Measurements from ENCODE around the gene GRHL1.

GRHL1 gene

GRCh38 chr2:10034333-10035052, 83.0 kb downstream of the GRHL1 start:
- Histone ChIP-seq H3K36me3 (ENCODE audit: control insufficient read depth, low read depth, low read length) (no peaks in the 10 kb centered on the region), H3K4me1 (ENCODE audit: control insufficient read depth, low read depth, low read length) (peaks cover 2% of the 10 kb centered on the region), H3K4me3 (ENCODE audit: low read length) (no peak overlapping the region), H3K9me3 (ENCODE audit: control insufficient read depth, low read depth, low read length) (no peaks in the 10 kb centered on the region), H3K9ac (ENCODE audit: low read length) (no peak overlapping the region), H3K27me3 (ENCODE audit: control insufficient read depth, insufficient read depth, low read length) (no peaks in the 10 kb centered on the region), H3K27ac (ENCODE audit: low read length) (no peak overlapping the region)

GRCh38 chr2:10035053-10035422, 83.5 kb downstream of the GRHL1 start:
- no peak overlapping the region for H3K27ac ChIP-seq (ENCODE audit: low read length)
- no peak overlapping the region for H3K4me3 ChIP-seq (ENCODE audit: low read length)
- no peaks in the 10 kb centered on the region for H3K4me1 ChIP-seq (ENCODE audit: control insufficient read depth, low read depth, low read length)
- no peaks in the 10 kb centered on the region for H3K27me3 ChIP-seq (ENCODE audit: control insufficient read depth, insufficient read depth, low read length)
- no peaks in the 10 kb centered on the region for H3K36me3 ChIP-seq (ENCODE audit: control insufficient read depth, low read depth, low read length)
- no peaks in the 10 kb centered on the region for H3K9me3 ChIP-seq (ENCODE audit: control insufficient read depth, low read depth, low read length)
- no peak overlapping the region for H3K9ac ChIP-seq (ENCODE audit: low read length)

- Histone ChIP-seq H3K4me1 (ENCODE audit: control insufficient read depth, low read depth, low read length) (no peaks in the 10 kb centered on the region), H3K9me3 (ENCODE audit: control insufficient read depth, low read depth, low read length) (no peaks in the 10 kb centered on the region), H3K9ac (ENCODE audit: low read length) (no peak overlapping the region), H3K36me3 (ENCODE audit: control insufficient read depth, low read depth, low read length) (no peaks in the 10 kb centered on the region), H3K4me3 (ENCODE audit: low read length) (no peak overlapping the region), H3K27ac (ENCODE audit: low read length) (no peak overlapping the region), H3K27me3 (ENCODE audit: control insufficient read depth, insufficient read depth, low read length) (peaks cover under 1% of the 10 kb centered on the region)
Measured at GRCh38 chr2:10035633-10036032, 84.1 kb downstream of the GRHL1 start.

- Histone ChIP-seq H3K27me3 (ENCODE audit: control insufficient read depth, insufficient read depth, low read length) (peaks cover 7% of the 10 kb centered on the region), H3K9me3 (ENCODE audit: control insufficient read depth, low read depth, low read length) (no peaks in the 10 kb centered on the region), H3K27ac (ENCODE audit: low read length) (no peak overlapping the region), H3K36me3 (ENCODE audit: control insufficient read depth, low read depth, low read length) (no peaks in the 10 kb centered on the region), H3K9ac (ENCODE audit: low read length) (no peak overlapping the region), H3K4me1 (ENCODE audit: control insufficient read depth, low read depth, low read length) (no peaks in the 10 kb centered on the region), H3K4me3 (ENCODE audit: low read length) (no peak overlapping the region)
Measured at GRCh38 chr2:10036095-10036884, 84.8 kb downstream of the GRHL1 start.

GRCh38 chr2:10038123-10038522, 86.6 kb downstream of the GRHL1 start:
- Histone ChIP-seq H3K4me1 (ENCODE audit: control insufficient read depth, low read depth, low read length) (peaks cover 6% of the 10 kb centered on the region), H3K4me3 (ENCODE audit: low read length) (no peak overlapping the region), H3K27ac (ENCODE audit: low read length) (no peak overlapping the region), H3K27me3 (ENCODE audit: control insufficient read depth, insufficient read depth, low read length) (peaks cover 23% of the 10 kb centered on the region), H3K9ac (ENCODE audit: low read length) (no peak overlapping the region), H3K36me3 (ENCODE audit: control insufficient read depth, low read depth, low read length) (no peaks in the 10 kb centered on the region), H3K9me3 (ENCODE audit: control insufficient read depth, low read depth, low read length) (no peaks in the 10 kb centered on the region)

- Histone ChIP-seq H3K9ac (ENCODE audit: low read length) (no peak overlapping the region), H3K27me3 (ENCODE audit: control insufficient read depth, insufficient read depth, low read length) (peaks cover 23% of the 10 kb centered on the region), H3K27ac (ENCODE audit: low read length) (no peak overlapping the region), H3K36me3 (ENCODE audit: control insufficient read depth, low read depth, low read length) (no peaks in the 10 kb centered on the region), H3K9me3 (ENCODE audit: control insufficient read depth, low read depth, low read length) (no peaks in the 10 kb centered on the region), H3K4me3 (ENCODE audit: low read length) (no peak overlapping the region), H3K4me1 (ENCODE audit: control insufficient read depth, low read depth, low read length) (peaks cover 6% of the 10 kb centered on the region)
Measured at GRCh38 chr2:10038716-10039115, 87.2 kb downstream of the GRHL1 start.

GRCh38 chr2:10039658-10040410, 88.3 kb downstream of the GRHL1 start:
- Histone ChIP-seq H3K27ac (ENCODE audit: low read length) (no peak overlapping the region), H3K36me3 (ENCODE audit: control insufficient read depth, low read depth, low read length) (no peaks in the 10 kb centered on the region), H3K4me3 (ENCODE audit: low read length) (no peak overlapping the region), H3K9ac (ENCODE audit: low read length) (no peak overlapping the region), H3K4me1 (ENCODE audit: control insufficient read depth, low read depth, low read length) (peaks cover 6% of the 10 kb centered on the region), H3K9me3 (ENCODE audit: control insufficient read depth, low read depth, low read length) (no peaks in the 10 kb centered on the region), H3K27me3 (ENCODE audit: control insufficient read depth, insufficient read depth, low read length) (peaks cover 28% of the 10 kb centered on the region)

GRCh38 chr2:10041711-10042110, 90.2 kb downstream of the GRHL1 start:
- no peak overlapping the region for H3K27ac ChIP-seq (ENCODE audit: low read length)
- no peaks in the 10 kb centered on the region for H3K36me3 ChIP-seq (ENCODE audit: control insufficient read depth, low read depth, low read length)
- peaks cover 6% of the 10 kb centered on the region for H3K4me1 ChIP-seq (ENCODE audit: control insufficient read depth, low read depth, low read length)
- H3K27me3 ChIP-seq (ENCODE audit: control insufficient read depth, insufficient read depth, low read length): peaks cover 28% of the 10 kb centered on the region
- H3K4me3 ChIP-seq (ENCODE audit: low read length): peak overlapping the region; percentile 64
- no peak overlapping the region for H3K9ac ChIP-seq (ENCODE audit: low read length)
- H3K9me3 ChIP-seq (ENCODE audit: control insufficient read depth, low read depth, low read length): no peaks in the 10 kb centered on the region

GRCh38 chr2:10042301-10043161, 91.0 kb downstream of the GRHL1 start:
- Histone ChIP-seq H3K9ac (ENCODE audit: low read length) (peak overlapping the region; percentile 42), H3K4me1 (ENCODE audit: control insufficient read depth, low read depth, low read length) (peaks cover 6% of the 10 kb centered on the region), H3K4me3 (ENCODE audit: low read length) (peak overlapping the region; percentile 64), H3K27me3 (ENCODE audit: control insufficient read depth, insufficient read depth, low read length) (peaks cover 28% of the 10 kb centered on the region), H3K27ac (ENCODE audit: low read length) (no peak overlapping the region), H3K36me3 (ENCODE audit: control insufficient read depth, low read depth, low read length) (peaks cover 3% of the 10 kb centered on the region), H3K9me3 (ENCODE audit: control insufficient read depth, low read depth, low read length) (no peaks in the 10 kb centered on the region)

GRCh38 chr2:10043256-10043905, 91.9 kb downstream of the GRHL1 start, which contains the start of gene KLF11:
Gene KLF11, plus strand, starts transcription at chr2:10043550. Its CDS starts 167 bp downstream, at chr2:10043717.
- Histone ChIP-seq H3K9ac (ENCODE audit: low read length) (peak within 1 kb of the TSS; percentile 42), H3K4me3 (ENCODE audit: low read length) (peak within 1 kb of the TSS; percentile 64), H3K27ac (ENCODE audit: low read length) (no peak within 1 kb of the TSS), H3K27me3 (ENCODE audit: control insufficient read depth, insufficient read depth, low read length) (peaks cover 28% of the 10 kb centered on the region), H3K4me1 (ENCODE audit: control insufficient read depth, low read depth, low read length) (peaks cover 6% of the 10 kb centered on the region), H3K36me3 (ENCODE audit: control insufficient read depth, low read depth, low read length) (peaks cover 9% of the 10 kb centered on the region), H3K9me3 (ENCODE audit: control insufficient read depth, low read depth, low read length) (no peaks in the 10 kb centered on the region)
